HG03469 (cell line): ENCODE results near the gene OPCML.

ENCODE experiments used
- ATAC-seq: cut with Tn5 transposase; IDR thresholded peaks from one replicate; pipeline ENCODE4 v1.9.1; 2021; ENCODE audit warnings: mild to moderate bottlenecking, moderate library complexity, moderate number of reproducible peaks; ENCODE audit not compliant: unreplicated experiment

Gene OPCML

GRCh38 chr11:132913886-132914285 is 618.4 kb downstream of the OPCML start:
- ATAC-seq, result no peak

DNA sequence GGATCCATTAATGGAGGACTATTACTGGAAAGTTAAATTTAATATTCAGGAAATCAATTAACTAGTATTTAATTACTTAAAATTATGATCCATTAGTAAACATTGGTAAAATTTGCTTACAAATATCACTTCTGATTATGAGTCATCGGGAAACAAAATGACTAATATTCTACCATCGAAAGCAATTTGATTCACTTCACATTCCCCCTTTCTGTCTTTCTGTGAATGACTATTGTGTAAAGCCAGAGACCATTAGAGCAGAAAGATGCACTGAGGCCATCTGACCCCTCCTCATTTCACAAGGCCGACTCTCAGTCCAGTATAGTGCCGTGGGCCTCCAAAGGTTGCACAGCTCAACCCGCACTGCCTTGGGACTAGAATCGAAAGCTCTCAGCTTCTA is 619.0 kb downstream of the OPCML start:
- no peak for ATAC-seq

DNA sequence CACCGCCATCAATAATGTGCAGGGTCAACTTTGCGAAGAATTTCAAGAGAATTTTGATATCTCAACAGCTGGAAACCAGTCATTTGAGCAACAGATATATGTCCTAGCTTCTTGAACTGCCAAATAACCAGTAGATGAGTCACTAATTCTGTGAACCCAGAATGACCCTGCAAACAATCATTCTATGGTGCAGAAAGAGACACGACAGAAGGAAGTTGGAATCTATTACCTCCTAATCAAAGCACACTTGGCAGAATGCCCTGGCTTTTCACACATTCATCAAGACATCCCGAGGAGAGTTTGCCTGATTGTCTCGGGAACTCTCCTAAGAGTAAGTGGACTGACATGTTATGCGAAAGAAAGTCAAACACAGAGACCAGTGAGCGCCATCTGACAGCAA is 621.1 kb downstream of the OPCML start:
- no peak for ATAC-seq

DNA sequence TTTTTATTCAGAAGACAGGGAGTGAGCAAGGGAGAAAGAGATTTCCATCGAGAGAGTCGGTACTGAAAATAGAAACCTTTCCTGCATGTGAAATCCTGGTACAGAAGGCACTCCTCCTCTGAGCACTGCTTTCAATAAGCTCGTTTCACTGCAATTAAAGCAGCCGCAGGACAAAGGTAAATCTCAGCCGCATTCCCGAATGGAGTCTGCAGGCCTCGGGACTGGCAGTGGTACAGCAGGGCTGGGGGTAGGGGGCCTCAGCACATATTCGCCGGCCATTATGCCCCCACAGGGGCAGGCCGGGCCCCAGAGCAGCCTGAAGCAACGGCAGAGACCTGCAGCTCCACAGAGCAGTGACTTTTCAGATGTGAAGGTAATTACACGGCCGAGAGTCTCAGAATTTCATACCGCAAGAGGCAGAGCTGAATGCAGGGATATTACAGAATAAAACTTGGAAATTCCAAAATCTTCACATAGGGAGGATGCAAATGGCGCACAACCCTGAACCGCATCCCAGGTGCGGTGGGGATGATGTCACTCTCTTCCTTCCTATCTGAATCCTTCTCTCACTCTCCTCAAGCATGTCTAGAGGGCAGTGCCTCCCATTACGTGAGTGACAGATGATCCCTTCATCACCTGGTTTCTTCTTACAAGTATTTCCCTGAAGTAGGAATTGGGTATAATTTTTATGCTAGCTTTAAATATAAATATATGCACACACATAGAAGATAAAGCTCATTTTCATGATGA is 622.1 kb downstream of the OPCML start:
- ATAC-seq, result no peak

- no peak for ATAC-seq
Measured at GRCh38 chr11:132909021-132909606, 623.2 kb downstream of the OPCML start.

GRCh38 chr11:132908414-132908810 is 623.9 kb downstream of the OPCML start:
- ATAC-seq, result no peak

GRCh38 chr11:132907651-132908413 is 624.5 kb downstream of the OPCML start:
- ATAC-seq, result no peak

DNA sequence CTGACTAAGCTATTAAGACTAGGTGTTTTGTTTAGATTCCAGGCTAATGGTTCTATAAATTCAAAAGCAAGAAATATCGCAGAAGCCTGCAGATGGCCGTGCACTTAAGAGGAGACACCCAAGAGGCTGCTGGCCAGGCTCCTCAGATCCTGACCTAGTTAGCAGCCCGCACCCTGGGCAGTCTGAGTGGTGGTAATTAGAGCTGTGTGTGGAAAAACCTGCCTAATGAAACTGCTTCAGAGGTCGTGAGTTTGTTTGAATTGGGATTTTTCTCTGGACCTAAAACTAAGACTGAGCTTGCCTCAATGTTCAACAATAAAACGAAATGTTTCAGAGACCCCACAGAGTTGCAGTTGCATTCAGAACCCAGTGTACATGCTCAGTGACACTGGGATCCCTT is 627.7 kb downstream of the OPCML start:
- no peak for ATAC-seq

DNA sequence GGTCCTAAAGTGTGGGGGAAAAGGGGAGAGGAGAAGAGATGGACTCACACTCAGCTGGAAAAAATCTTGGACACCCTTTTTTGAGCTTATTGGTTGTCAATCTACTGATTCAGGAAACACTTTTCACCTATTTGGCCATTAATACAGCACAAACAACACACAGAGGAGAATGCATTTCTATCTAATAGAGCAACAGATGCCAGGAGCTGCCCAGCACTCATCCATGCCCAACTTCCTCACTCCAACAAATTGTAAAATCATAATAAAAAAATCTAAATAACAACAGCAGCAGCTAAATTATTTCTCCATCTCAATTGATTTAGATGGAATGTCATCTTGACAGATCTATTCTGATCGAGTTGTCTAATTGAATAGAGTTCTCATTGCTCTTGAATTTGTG is 628.2 kb downstream of the OPCML start:
- no peak for ATAC-seq

GRCh38 chr11:132901638-132902471 is 630.4 kb downstream of the OPCML start:
- ATAC-seq, result no peak

- no peak for ATAC-seq
Measured at GRCh38 chr11:132898676-132899075, 633.6 kb downstream of the OPCML start.

- ATAC-seq, result no peak
Measured at GRCh38 chr11:132898021-132898420, 634.3 kb downstream of the OPCML start.

DNA sequence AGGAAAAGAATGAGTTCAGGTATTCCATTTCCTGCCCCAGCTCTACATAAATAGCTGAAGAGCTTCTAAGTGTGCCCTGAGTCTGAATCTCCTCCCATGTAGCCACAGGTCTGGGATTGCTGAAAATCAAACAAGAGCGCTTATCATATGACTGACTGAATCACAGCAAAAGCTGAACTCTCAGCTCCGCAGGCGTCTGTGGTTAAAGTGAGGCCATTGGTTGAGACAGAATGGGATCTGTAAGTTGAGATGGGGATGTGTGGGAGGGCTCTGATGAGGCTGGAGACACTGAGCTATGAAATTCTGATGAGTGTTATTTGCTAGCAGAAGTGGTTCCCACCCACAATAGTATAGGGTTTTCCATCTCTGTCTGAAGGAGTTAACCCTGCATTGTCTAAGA is 637.0 kb downstream of the OPCML start:
- ATAC-seq, result no peak

DNA sequence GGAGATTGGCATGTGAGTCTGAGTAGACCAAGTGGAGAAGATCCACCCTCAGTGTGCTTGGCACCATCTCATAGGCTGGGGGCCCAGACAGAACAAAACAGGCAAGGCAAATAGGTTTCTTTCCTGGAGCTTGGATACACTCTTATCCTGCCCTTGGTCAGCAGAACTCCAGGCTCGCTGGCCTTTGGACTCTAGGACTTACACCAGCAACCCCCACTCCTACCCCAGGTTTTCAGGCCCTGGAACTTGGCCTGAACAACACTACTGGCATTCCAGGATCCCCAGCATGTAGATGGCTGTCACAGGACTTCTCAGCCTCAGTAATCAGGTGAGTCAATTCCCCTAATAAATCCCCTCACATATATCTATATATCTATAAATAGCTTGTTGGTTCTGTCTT is 637.7 kb downstream of the OPCML start:
- no peak for ATAC-seq

DNA sequence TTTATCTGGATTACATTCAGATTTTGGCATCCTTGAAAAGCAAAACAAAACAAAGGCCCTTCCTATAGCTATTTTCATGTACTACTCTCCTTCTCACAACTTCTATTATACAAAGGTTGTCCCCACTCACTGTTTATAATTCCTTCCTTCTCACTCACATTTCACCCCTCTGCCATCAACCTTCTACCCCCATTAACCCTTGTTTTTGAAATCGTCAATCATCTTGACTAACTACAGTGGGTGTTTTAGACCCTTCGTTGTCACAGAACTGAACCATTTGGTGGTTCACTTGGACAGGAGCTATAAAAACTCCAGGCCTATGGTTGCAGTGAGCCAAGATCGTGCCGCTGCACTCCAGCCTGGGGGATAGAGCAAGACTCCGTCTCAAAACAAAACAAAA is 639.4 kb downstream of the OPCML start:
- no peak for ATAC-seq

GRCh38 chr11:132888226-132888625 is 644.1 kb downstream of the OPCML start:
- ATAC-seq, result no peak

- ATAC-seq, result no peak
Measured at GRCh38 chr11:132886335-132886734, 646.0 kb downstream of the OPCML start.

DNA sequence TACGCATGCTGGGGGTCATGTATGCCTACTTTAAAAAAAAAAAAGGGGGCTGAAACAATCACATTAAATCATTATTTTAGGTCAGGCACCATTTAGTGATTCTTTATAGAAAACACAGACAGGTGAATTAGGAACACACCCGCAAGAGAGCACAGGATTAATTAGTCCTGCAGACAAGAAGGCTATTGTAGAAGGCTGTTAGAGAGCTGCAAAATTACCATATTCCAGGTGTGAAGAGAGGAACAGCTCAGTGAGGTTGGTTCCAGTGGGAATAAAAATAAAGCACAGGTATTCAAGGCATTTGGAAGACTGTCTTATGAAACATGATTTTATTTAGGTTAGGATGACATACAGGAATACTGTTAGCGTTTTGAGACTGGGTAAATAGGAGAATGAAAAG is 649.1 kb downstream of the OPCML start:
- no peak for ATAC-seq

- ATAC-seq, result no peak
Measured at GRCh38 chr11:132881622-132882021, 650.7 kb downstream of the OPCML start.

- no peak for ATAC-seq
Measured at GRCh38 chr11:132878111-132878510, 654.2 kb downstream of the OPCML start.

DNA sequence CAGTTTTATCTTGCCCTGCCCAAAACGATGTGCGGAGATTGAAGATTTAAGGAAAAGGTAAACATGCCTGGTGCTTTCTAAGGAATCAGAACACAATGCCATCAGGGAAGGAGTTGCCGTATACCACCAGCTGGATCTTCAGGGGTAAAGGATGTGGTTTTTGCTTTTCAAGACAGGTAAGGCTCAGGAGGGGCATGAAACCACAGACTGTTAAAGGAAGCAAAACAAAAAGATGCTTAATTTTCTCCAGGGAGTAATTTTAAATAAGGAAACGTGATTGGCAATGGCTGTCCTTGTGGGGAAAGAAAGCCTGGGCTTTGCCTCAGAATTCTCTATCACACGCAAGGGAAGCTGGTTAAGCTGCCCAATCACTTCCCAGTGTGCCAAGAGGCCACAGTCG is 655.6 kb downstream of the OPCML start:
- ATAC-seq, result no peak
